HG02840 (cell line): ENCODE results near the gene FRMD8.

ENCODE experiments used
- ATAC-seq: cut with Tn5 transposase; IDR thresholded peaks from one replicate; pipeline ENCODE4 v1.9.1; 2021; ENCODE audit warnings: mild to moderate bottlenecking, moderate library complexity, moderate number of reproducible peaks; ENCODE audit not compliant: unreplicated experiment, low FRiP score

Gene FRMD8

GRCh38 chr11:65373839-65374580 is 12.4 kb upstream of the FRMD8 start:
- no peak for ATAC-seq

- no peak for ATAC-seq
Measured at GRCh38 chr11:65375012-65375411, 11.4 kb upstream of the FRMD8 start.

- no peak for ATAC-seq
Measured at GRCh38 chr11:65376138-65376713, 10.2 kb upstream of the FRMD8 start.

DNA sequence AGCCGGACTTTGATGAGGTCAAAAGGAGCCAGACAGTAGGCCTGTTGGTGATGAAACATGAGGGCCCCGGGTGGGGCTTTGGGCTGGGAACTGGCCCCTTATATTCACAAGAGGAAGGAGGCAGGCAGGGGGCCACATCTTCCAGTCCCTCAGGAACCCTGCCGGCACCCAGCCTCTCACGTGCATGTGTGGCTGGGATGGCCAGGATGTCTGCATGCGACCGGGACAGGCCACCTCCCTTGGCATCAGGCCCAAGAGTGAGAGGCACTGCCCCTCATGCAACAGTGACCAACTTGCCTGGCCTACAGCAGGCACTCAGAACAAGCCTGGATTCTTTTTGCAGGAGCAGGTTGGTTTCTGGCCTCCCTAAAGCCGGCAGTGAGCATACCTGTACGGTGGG is 9.4 kb upstream of the FRMD8 start:
- ATAC-seq: no peak

DNA sequence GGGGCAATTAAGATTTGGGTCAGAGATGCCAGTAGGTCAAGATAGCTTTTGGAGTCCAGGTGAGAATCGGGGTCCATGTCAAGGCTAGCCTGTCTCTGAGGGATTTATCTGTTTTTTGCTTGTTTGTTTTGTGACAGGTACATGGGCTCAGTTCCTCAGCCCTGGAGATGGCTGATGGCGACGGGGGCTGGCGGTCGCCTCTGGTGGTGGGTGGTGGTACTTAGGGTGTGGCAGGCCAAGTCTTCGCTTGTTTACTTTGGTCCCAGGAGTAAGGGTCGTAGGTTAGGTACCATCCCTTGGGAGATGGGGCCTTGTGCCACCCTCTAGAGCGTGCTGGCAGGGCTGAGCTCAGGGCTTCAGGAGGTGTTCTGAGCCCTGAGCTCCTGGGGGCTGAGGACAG is 8.7 kb upstream of the FRMD8 start:
- no peak for ATAC-seq

- ATAC-seq: no peak
Measured at GRCh38 chr11:65378208-65378927, 8.1 kb upstream of the FRMD8 start.

DNA sequence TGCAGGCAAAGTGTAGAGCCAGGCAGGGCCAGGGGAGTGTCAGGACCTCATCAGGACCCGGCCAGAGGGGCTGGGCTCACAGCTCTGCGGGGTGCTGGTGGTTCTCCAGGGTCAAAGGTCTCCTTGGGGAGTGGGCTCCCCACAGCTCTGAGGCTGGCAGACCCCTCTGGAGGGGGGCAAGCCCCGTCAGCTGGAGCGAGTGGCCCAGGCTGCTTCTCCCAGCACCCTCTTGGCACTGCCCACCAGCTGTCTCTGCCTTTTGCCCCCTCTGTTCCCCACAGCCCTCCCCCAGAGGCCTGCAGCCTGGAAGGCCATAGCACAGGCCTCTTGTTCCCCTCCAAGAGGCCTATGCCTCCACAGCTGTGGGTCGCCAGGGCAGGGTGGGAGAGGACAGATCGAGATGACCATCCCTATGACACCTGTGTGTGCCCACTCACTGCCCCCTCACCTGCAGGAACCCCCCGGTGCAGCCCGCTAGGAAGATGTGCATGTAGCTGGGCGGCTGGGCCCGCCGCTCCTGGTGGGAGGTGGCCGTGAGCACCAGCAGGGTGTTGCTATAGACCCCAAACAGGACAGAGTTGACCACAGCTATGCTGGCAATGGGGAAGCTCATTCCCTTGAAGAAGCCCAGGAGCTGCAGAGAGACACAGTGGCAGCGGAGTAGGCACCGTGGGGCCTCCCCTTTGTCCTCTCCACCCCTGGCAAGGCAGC is 7.4 kb upstream of the FRMD8 start:
- ATAC-seq: no peak

DNA sequence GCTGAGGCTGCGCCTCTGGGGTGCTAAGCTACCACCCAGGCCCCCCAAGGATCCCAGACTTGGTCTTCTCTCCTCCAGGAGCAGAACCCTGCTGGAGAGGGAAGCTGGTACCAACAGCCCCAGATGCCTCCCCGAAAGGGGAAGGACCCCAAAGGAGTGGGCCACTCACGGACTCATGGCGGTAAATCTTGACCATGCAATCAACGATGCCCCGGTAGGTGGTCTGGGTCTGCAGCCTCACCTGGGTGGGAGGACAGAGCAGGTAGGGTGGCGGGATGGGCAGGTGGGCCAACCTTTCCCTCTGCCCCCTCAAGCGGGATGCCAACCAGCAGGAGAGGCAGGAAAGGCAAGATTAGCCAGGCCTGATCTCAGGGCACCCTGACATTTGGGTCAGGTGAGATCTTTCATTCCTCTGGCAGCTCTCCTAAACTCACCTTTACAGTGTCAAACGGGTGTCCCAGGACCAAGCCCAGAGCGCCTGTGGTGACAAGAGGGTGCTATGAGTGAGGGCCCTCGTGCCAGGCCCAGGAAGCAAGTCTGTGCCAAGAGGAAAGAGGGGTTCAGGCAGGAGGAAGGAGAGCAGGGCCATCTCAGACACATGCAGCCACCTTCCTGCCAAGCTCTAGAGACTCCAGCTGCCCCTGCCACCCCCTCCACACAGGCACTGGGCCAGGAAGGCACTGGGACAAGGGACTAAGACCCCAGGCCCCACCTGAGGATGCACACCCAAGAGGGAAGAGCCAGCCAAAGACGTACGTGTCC is 6.6 kb upstream of the FRMD8 start:
- ATAC-seq: no peak

- ATAC-seq: no peak
Measured at GRCh38 chr11:65380460-65381119, 5.8 kb upstream of the FRMD8 start.

GRCh38 chr11:65381716-65382032 is 4.8 kb upstream of the FRMD8 start:
- ATAC-seq: no peak

- peak; percentile 49 for ATAC-seq
Measured at GRCh38 chr11:65382033-65382803, 4.2 kb upstream of the FRMD8 start, which contains the start of gene SLC25A45. Gene SLC25A45, minus strand, starts transcription at chr11:65382646. Its CDS starts 695 bp downstream, at chr11:65381951.

DNA sequence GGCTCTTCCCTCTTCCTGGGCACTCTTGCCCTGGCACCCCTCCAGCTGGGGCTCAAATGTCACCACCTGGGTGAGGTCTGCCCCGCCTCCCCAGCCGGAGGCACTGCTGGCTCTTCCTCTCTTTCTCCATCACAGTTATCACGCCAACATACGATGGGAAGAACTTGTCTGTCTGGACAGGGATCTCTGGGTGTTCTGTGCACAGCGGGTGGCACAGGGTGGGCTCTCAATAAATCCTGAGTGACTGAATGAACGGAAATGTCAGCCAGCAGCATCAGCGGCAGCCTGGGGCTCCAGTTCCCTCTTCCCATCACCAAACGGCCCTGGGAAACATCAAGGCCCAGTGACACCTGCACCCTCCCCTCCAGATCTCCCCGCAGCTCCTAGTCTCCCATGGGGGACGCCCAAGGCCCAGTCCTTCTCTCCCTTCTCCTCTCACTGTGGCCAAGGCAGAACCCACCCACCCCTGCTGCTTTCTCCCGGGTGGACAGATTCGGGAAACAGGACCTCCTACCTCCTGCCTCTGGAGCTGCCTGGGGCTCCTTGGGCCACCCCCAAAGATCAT is 3.6 kb upstream of the FRMD8 start:
- no peak for ATAC-seq

DNA sequence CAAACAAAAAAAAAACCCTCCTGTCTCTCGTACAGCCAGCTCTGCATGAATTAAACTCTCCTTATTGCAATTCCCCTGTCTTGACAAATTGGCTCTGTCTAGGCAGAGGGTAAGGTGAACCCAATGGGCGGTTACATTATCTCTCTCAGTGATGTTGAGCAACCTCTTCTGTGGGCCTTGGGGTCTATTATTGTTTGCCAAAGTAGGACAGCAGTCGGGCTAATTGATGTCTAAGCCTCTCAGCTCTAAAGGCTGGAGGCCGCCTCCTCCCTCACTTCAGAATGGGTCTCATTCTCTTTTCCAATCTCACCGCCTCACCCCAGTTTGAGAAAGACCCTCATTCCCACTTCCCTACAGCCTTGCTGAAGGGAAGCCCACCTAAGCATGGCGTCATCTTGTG is 2.7 kb upstream of the FRMD8 start:
- no peak for ATAC-seq

- no peak for ATAC-seq
Measured at GRCh38 chr11:65384301-65384889, 2.0 kb upstream of the FRMD8 start.

- no peak for ATAC-seq
Measured at GRCh38 chr11:65388731-65389130, 2.3 kb downstream of the FRMD8 start.

DNA sequence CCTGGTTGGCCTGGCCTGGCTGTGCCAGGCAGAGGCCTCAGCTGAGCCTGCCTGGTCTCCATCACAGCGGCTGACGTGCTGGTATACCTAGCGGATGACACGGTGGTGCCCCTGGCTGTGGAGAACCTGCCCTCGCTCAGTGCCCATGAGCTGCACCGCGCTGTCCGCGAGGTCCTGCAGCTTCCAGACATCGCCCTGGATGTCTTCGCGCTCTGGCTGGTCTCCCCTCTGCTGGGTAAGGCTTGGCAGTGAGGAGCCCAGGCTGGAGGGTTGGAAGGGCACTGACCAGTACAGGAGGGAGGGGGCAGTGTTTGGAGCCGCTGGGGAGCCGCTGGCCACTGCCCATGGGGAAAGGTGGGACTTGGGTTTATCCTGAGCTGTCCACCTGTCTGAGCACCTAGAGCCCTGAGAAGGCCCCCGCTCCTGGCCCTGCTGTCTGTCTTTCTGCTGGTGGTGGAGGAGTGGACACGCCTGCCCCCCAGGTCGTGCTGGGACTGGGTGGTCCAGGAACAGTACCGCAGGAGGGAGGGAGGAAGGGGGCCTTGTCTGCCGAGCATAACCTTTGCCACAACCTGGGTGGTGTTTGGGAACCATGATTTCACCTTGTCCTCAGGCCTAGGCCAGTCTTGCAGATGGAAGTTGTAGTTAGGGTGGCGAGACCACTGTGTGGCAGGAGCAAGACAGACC is 3.0 kb downstream of the FRMD8 start:
- ATAC-seq: no peak

DNA sequence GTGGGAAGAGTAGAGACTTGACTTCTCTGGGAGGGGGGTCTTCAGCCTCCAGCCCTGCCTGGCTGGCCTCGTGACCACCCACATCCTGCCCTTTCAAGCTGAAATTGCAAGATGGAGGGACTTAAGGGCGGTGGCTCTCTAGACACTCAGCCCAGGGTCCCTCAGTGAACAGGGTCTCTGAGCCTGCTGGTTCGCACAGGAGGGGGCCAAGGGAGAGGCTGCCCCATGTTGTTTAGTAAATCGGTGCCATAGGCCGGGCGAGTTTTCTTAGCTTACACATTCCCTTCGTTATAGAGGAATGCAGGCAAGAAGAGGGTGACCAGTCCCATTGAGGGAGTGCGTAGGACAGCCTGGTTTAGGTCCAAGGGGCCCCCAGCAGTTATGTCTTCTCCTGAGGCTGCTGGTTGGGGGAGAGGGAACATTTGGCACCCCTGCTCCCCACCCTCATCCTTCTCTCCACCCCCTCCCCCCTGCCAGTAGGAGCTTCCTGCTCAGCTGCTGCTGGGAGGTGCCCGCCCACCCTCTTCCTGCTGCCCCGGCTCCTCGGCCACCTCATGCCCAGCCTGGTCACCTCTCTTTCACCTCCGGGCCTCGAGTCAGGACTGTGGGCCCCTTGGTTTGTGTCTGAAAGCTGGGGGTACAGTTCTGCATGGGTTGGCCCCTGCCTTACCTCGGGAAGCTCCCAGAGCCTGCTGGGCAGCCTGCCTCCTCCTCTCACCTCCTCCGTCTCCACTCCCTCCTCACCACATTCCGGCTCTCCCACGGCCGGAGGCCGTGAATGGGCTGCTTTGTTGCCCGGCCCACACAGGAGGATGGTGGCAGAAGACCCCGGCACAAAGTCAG is 3.9 kb downstream of the FRMD8 start:
- ATAC-seq: no peak
